AG04450 (cell line): Measurements from ENCODE around the gene DPCD. TPM values are rescaled to one million over a fixed set of nuclear protein-coding genes. Genes with fewer than 3 reads are reported as not detected.

Experiments
- CTCF ChIA-PET: fragments of 300-600, 350-600 bp; formaldehyde crosslinking; extraction: SDS; loops from one replicate; lab custom pipeline; 2022; ENCODE audit warnings: antibody characterized with exemption, inconsistent platforms; lab: Charles Lee
- POLR2A ChIA-PET: fragments of 350-600 bp; formaldehyde crosslinking; extraction: SDS; loops from one replicate; lab custom pipeline; 2021; ENCODE audit warnings: antibody characterized with exemption, inconsistent platforms; lab: Yijun Ruan, JAX
- DNase-seq: peaks from one replicate; pipeline ENCODE4 v3.0.0-alpha.2; 2011; ENCODE audit warnings: low read depth, low spot score
- H3K27ac ChIP-seq: one replicate; pipeline ENCODE4 v1.5.1; 2012; ENCODE audit warnings: low read depth, low read length, control low read depth
- H3K27me3 ChIP-seq: one replicate; pipeline ENCODE4 v1.6.0; 2012; ENCODE audit warnings: low read length; ENCODE audit not compliant: control insufficient read depth, insufficient read depth
- H3K4me3 ChIP-seq: 2 replicates; pipeline ENCODE4 v1.5.1; 2011; ENCODE audit warnings: mild to moderate bottlenecking, low read depth, low read length, control low read depth
- H3K9me3 ChIP-seq: 2 replicates; pipeline ENCODE4 v1.5.1; 2012; ENCODE audit warnings: low read length; ENCODE audit not compliant: control insufficient read depth, insufficient read depth
- polyA plus RNA-seq: library from polyadenylated mRNA; depleted of rRNA; stranded (reverse); fragments of >200 nt; gene quantifications from 2 replicates; pipeline ENCODE4 v1.2.3, GENCODE V29; 2011
- TF ChIP-seq, protein P1 (sequence below): IDR thresholded peaks from 2 replicates; pipeline ENCODE4 v1.5.1; 2011; ENCODE audit warnings: low read depth, low read length, control low read depth, inconsistent platforms

DPCD gene
- polyA plus RNA-seq, 1 experiment, result 49.7 TPM

DNA sequence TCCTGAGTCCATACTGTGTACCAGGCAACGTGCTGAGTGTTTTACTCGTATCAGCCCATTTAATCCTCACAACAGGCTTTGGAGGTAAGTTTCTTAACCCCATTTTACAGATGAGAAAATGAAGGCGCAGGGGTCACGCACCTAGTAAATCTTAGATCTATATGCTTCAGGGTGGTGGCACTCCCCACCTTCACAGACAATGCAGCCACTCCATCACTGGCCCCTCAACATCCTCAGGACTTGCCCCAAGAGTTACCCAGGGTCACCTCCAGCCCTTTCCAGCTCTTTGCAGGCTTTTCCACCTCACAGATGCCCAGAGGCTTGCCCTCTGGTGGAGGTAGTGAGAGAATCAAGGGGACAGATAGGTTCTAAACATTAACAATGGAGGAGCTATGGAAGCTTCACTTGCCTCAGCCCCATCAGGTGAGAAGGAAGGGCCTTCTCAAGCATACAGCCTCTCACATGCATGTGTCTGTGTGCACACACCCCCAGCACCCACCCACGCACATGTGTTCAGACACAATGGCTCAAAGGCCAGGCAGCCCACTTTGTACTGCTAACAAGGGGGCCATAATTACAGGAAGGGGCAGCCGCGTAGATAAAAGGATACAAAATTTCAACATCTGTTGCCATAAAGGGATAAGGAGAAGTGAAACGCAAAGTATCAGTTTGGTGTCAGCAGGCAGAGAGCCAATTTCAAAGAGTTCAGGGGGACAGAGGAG lies 29.1 kb downstream of the DPCD start:
- Histone ChIP-seq H3K27me3 (no peaks in the 10 kb centered on the region), H3K9me3 (no peaks in the 10 kb centered on the region), H3K27ac (no peak overlapping the region), H3K4me3 (no peak overlapping the region)
- TF ChIP-seq, protein P1, sequence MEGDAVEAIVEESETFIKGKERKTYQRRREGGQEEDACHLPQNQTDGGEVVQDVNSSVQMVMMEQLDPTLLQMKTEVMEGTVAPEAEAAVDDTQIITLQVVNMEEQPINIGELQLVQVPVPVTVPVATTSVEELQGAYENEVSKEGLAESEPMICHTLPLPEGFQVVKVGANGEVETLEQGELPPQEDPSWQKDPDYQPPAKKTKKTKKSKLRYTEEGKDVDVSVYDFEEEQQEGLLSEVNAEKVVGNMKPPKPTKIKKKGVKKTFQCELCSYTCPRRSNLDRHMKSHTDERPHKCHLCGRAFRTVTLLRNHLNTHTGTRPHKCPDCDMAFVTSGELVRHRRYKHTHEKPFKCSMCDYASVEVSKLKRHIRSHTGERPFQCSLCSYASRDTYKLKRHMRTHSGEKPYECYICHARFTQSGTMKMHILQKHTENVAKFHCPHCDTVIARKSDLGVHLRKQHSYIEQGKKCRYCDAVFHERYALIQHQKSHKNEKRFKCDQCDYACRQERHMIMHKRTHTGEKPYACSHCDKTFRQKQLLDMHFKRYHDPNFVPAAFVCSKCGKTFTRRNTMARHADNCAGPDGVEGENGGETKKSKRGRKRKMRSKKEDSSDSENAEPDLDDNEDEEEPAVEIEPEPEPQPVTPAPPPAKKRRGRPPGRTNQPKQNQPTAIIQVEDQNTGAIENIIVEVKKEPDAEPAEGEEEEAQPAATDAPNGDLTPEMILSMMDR, result peak; percentile 32
- CTCF ChIA-PET, result interaction anchor here (1.3 to 3.6 kb wide), 2 partner anchors 15 to 456 kb away, joined by 3 to 16 read pairs; no protein-coding TSS in a partner anchor
- POLR2A ChIA-PET, result no interaction called here
- no peak for DNase-seq

DNA sequence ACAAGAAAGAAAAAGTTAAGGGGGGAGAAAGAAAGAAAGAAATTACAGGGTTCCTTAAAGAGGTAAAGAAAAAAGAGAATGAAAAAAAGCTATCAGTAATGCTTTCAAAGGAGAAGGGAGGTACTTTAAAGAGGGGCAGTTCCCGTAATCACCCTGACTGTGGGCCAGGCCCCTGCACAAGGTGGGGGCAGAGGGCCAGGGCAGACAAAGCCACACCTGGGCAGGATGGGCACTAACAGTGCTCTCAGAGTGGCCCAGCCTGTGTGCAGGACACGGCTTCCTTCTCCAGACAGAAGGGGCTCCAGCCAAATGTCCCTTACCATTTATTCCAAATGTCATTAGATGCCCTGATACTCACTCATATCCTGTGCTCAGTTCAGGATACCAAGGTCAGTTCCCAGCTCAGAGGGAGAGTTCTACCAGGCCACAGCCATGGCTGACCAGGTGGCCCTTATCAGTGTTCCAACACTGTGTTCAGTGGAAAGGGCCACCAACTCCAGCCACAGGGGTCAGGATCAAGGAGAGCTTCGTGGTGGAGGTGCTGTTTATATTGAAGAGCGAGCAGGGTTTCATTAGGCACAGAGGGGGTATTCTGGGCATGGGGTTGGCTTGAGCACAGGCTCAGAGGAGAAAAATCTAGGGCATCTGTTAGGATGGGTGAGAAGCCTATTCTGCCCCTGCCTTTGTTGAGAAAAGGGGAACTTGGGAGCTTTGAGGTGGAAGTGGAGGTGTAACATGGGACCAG lies 29.9 kb downstream of the DPCD start:
- CTCF ChIA-PET, result interaction anchor here (1.3 to 3.6 kb wide), 2 partner anchors 16 to 457 kb away, joined by 3 to 16 read pairs; no protein-coding TSS in a partner anchor
- no peak for DNase-seq
- POLR2A ChIA-PET, result no interaction called here
- TF ChIP-seq, protein P1, result no peak
- Histone ChIP-seq H3K9me3 (no peaks in the 10 kb centered on the region), H3K27me3 (no peaks in the 10 kb centered on the region), H3K27ac (no peak overlapping the region), H3K4me3 (no peak overlapping the region)

DNA sequence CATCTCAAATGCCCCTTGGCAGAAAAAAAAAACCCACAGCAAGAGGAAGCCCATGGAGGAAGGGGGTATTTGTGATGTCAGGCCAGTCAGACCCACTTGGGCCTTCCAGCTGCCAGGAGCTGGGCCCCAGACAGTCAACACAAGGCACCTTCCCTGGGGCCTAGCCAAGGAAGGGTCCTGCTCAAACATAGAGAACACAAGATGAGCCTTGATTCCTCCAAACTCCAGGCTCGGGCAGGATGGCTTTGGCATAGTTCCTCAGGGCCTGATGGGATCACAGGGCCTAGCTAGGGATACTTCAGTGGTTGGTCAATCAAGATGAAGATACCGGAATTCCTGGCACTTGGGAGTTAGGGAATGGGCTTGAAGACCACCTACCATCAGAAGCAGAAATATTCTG lies 30.8 kb downstream of the DPCD start:
- CTCF ChIA-PET, result interaction anchor here (3.6 kb wide), 1 partner anchor 16 kb away, joined by 16 read pairs; no protein-coding TSS in a partner anchor
- POLR2A ChIA-PET, result no interaction called here

DNA sequence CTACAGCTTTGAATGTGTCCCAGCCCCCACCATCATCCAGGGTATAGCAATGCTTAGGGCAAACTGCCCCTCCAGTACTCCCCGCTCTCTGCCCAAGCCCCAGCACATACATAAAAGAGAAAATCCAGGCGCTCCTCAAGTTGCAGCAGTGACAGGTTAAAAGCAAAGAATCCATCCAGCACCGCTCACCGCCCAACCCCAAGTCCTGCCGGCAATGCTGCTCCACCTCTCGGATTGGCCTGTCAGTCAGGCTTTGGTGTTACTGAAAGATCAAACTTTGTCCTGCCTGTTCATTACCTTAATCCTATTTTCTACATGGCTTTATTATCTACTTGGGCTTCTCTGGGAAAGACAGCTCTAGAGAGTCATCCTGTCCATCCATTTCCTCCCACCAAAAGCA lies 31.9 kb downstream of the DPCD start:
- TF ChIP-seq, protein P1, result no peak
- H3K27ac ChIP-seq, result no peak overlapping the region
- DNase-seq, result no peak
- no peaks in the 10 kb centered on the region for H3K9me3 ChIP-seq
- POLR2A ChIA-PET, result no interaction called here
- H3K4me3 ChIP-seq, result no peak overlapping the region
- CTCF ChIA-PET, result interaction anchor here (0.6 kb wide), 1 partner anchor 161 kb away, joined by 3 read pairs; no protein-coding TSS in a partner anchor
- H3K27me3 ChIP-seq, result no peaks in the 10 kb centered on the region

More for the DNA sequence above, 30.8 kb downstream of the DPCD start:
- Histone ChIP-seq H3K27me3 (no peaks in the 10 kb centered on the region), H3K27ac (no peak overlapping the region), H3K4me3 (no peak overlapping the region), H3K9me3 (no peaks in the 10 kb centered on the region)
- DNase-seq, result no peak
- TF ChIP-seq, protein P1, result no peak

DNA sequence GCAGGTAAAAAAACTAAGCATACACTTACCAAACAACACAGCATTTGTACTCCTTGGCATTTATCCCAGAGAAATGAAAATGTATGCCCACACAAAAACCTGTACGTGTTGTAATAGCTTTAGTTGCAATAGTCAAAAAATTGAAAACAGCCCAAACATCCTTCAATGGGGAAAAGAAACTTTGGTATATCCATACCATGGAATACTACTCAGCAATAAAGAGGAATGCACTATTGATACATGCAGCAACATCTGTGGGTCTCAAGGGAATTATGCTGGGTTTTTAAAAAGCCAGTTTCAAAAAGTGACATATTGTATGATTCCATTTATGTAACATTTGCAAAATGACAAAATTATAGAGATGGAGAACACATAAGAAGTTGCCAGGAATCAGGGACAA lies 35.4 kb downstream of the DPCD start:
- no peak for DNase-seq
- Histone ChIP-seq H3K27me3 (no peaks in the 10 kb centered on the region), H3K27ac (no peak overlapping the region), H3K9me3 (no peaks in the 10 kb centered on the region), H3K4me3 (no peak overlapping the region)
- ChIA-PET CTCF (interaction anchor here (1.8 kb wide), 1 partner anchor 21 kb away, joined by 7 read pairs; no protein-coding TSS in a partner anchor), POLR2A (no interaction called here)
- TF ChIP-seq, protein P1, result no peak
